ENCODE measurements around the gene HOXA4.

DNA sequence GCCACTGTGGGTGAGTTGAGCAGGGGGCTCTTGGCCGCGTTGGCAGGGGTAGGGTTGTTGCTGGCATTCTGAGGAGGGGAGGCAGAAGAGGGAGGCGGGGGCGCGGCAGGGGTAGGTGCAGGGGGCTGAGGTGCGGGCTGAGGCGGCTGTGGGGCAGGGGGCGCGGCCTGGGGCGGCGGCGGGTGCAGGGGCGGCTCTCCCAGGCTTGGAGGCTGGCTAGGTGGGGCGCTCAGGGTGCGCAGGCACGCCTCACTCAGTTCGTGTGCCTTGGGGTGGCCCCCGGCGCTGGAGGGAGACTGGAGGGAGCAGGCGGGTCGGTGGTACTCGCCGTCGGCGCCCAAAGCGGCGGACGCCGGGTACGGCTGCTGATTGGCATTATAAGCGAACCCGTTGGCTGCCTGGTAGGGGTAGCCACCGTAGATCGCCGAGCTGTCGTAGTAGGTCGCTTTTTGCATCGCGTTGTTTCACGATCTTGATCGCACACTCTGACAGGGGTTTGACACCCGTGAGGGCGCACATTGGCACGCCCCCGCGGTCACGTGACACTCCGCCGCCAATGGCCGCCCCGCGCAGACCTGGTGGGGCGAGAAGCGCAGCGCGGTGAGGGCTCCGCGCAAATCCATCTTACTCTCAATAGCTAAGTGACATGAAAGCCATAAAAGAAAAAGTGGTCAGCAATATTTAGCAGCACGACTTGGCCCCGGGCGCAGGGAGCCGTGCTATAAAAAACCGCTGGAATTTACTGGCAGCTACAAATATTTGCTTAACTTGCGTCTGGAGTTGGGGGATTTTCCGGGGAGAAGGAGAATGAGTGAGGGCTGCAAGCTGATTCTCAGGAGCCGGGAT is 20.1 kb downstream of the HOXA4 start:
- TF ChIP-seq, protein P1, sequence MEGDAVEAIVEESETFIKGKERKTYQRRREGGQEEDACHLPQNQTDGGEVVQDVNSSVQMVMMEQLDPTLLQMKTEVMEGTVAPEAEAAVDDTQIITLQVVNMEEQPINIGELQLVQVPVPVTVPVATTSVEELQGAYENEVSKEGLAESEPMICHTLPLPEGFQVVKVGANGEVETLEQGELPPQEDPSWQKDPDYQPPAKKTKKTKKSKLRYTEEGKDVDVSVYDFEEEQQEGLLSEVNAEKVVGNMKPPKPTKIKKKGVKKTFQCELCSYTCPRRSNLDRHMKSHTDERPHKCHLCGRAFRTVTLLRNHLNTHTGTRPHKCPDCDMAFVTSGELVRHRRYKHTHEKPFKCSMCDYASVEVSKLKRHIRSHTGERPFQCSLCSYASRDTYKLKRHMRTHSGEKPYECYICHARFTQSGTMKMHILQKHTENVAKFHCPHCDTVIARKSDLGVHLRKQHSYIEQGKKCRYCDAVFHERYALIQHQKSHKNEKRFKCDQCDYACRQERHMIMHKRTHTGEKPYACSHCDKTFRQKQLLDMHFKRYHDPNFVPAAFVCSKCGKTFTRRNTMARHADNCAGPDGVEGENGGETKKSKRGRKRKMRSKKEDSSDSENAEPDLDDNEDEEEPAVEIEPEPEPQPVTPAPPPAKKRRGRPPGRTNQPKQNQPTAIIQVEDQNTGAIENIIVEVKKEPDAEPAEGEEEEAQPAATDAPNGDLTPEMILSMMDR (IDR thresholded peaks at IDR 0.05; ENCODE audit: insufficient read depth, low read length): no peak
- TF ChIP-seq POLR2AphosphoS5 (IDR thresholded peaks at IDR 0.05; ENCODE audit: low read depth) (no peak), SPI1 (IDR thresholded peaks at IDR 0.05; ENCODE audit: borderline replicate concordance, low read depth) (no peak)

Measured in HL-60 (cell line).